PC-9 (cell line): Measurements from ENCODE around the gene LOXL4. TPM values are rescaled to one million over a fixed set of nuclear protein-coding genes. Genes with fewer than 3 reads are reported as not detected.

Source experiments
- BruUV-seq: library from RNA; stranded (reverse); fragments of 400-500 nt; replicated peaks from 2 replicates; lab custom pipeline; 2021; lab: Mats Ljungman, UMichigan
- CTCF ChIA-PET: fragments of 300-600 bp; sonication (Branson Sonifier 250); formaldehyde crosslinking; loops from one replicate; lab custom pipeline; 2022; ENCODE audit warnings: antibody characterized with exemption; lab: Charles Lee
- POLR2A ChIA-PET: fragments of 300-600 bp; sonication (Branson Sonifier 250); formaldehyde crosslinking; loops from one replicate; lab custom pipeline; 2022; ENCODE audit warnings: antibody characterized with exemption; ENCODE audit not compliant: unreplicated experiment; lab: Charles Lee
- DNase-seq, 2 experiments: peaks; one replicate each; pipeline versions ENCODE4 v3.0.0 to v3.0.0-alpha.2; 2015 to 2022; ENCODE audit warnings: mixed read lengths in 1 of 2
- H2AFZ ChIP-seq: fragments of 200-600 bp; sonication (generic); 2 replicates; pipeline ENCODE4 v1.8.1; 2017; ENCODE audit warnings: antibody characterized with exemption
- H3F3A ChIP-seq: fragments of 200-600 bp; sonication (generic); 2 replicates; pipeline ENCODE4 v1.8.1; 2017; ENCODE audit warnings: antibody characterized with exemption, mild to moderate bottlenecking, low read depth; ENCODE audit not compliant: insufficient read depth
- H3K27ac ChIP-seq: fragments of 200-600 bp; sonication (generic); 2 replicates; pipeline ENCODE4 v1.6.1; 2016; ENCODE audit warnings: mixed run types
- H3K27me3 ChIP-seq: fragments of 200-600 bp; sonication (generic); 2 replicates; pipeline ENCODE4 v1.6.1; 2016; ENCODE audit warnings: low read depth, mixed run types; ENCODE audit not compliant: insufficient read depth
- H3K36me3 ChIP-seq: fragments of 200-600 bp; sonication (generic); 2 replicates; pipeline ENCODE4 v1.6.1; 2016; ENCODE audit warnings: low read depth, mixed run types
- H3K4me1 ChIP-seq: fragments of 200-600 bp; sonication (generic); replicated peaks from 2 replicates; pipeline ENCODE4 v1.6.1; 2016; ENCODE audit warnings: mixed run types; ENCODE audit not compliant: insufficient read depth
- H3K4me2 ChIP-seq: fragments of 200-600 bp; sonication (generic); 2 replicates; pipeline ENCODE4 v1.6.1; 2017; ENCODE audit warnings: mixed run types
- H3K4me3 ChIP-seq: fragments of 200-600 bp; sonication (generic); 2 replicates; pipeline ENCODE4 v1.6.1; 2016; ENCODE audit warnings: mixed run types
- H3K79me2 ChIP-seq: fragments of 200-600 bp; sonication (generic); 2 replicates; pipeline ENCODE4 v1.6.1; 2017; ENCODE audit warnings: low read depth, mixed run types
- H3K9me2 ChIP-seq: fragments of 200-600 bp; sonication (generic); 2 replicates; pipeline ENCODE4 v1.8.1; 2017; ENCODE audit warnings: mild to moderate bottlenecking; ENCODE audit not compliant: insufficient read depth
- H3K9me3 ChIP-seq: fragments of 200-600 bp; sonication (generic); 2 replicates; pipeline ENCODE4 v1.8.1; 2016; ENCODE audit warnings: low read depth; ENCODE audit not compliant: insufficient read depth
- H4K20me1 ChIP-seq: fragments of 200-600 bp; sonication (generic); 2 replicates; pipeline ENCODE4 v1.8.1; 2017; ENCODE audit not compliant: insufficient read depth
- CTCF ChIP-seq: fragments of 200-600 bp; sonication (generic); conservative IDR thresholded peaks from 2 replicates; pipeline ENCODE4 v1.6.1; 2017; ENCODE audit warnings: mixed run types, antibody characterized with exemption, mild to moderate bottlenecking, moderate library complexity
- EZH2 ChIP-seq: fragments of 200-600 bp; sonication (generic); IDR thresholded peaks from 2 replicates; pipeline ENCODE4 v1.8.0; 2017; ENCODE audit warnings: antibody characterized with exemption, low read depth
- intact Hi-C: fragments of 100-400 bp; cut with micrococcal nuclease; formaldehyde crosslinking; loops from one replicate; pipeline ENCODE4 v1.10.0; 2022; ENCODE audit not compliant: unreplicated experiment
- total RNA-seq: library from RNA; stranded (reverse); gene quantifications from 2 replicates; pipeline ENCODE4 v1.2.3, GENCODE V29; 2021

LOXL4 gene
- total RNA-seq, 1 experiment from 2014 or later, result 3.5 TPM

GRCh38 chr10:98287321-98287720, 19.3 kb upstream of the LOXL4 start:
- POLR2A ChIA-PET, result no interaction called here
- no peaks in the 10 kb centered on the region for H3K36me3 ChIP-seq
- no peak overlapping the region for H2AFZ ChIP-seq
- no peaks in the 10 kb centered on the region for H3K79me2 ChIP-seq
- no peak for DNase-seq
- TF ChIP-seq CTCF, result no peak
- no peak for TF ChIP-seq EZH2
- H4K20me1 ChIP-seq, result no peaks in the 10 kb centered on the region
- no peak overlapping the region for H3K27ac ChIP-seq
- H3K9me2 ChIP-seq, result no peaks in the 10 kb centered on the region
- peaks cover 11% of the 10 kb centered on the region for H3K4me1 ChIP-seq
- H3K9me3 ChIP-seq, result no peaks in the 10 kb centered on the region
- H3K4me2 ChIP-seq, result no peak overlapping the region
- CTCF ChIA-PET, result no interaction called here
- BruUV-seq, result no TSS peak
- intact Hi-C loops, result no loop called here
- no peaks in the 10 kb centered on the region for H3F3A ChIP-seq
- H3K4me3 ChIP-seq, result no peak overlapping the region
- H3K27me3 ChIP-seq, result no peaks in the 10 kb centered on the region

GRCh38 chr10:98286419-98286818, 18.4 kb upstream of the LOXL4 start:
- ChIA-PET POLR2A (no interaction called here), CTCF (no interaction called here)
- Histone ChIP-seq H3K4me2 (no peak overlapping the region), H3F3A (no peaks in the 10 kb centered on the region), H3K4me1 (peaks cover 2% of the 10 kb centered on the region), H2AFZ (no peak overlapping the region), H4K20me1 (no peaks in the 10 kb centered on the region), H3K27ac (no peak overlapping the region), H3K9me3 (no peaks in the 10 kb centered on the region), H3K9me2 (no peaks in the 10 kb centered on the region), H3K36me3 (no peaks in the 10 kb centered on the region), H3K4me3 (no peak overlapping the region), H3K27me3 (no peaks in the 10 kb centered on the region), H3K79me2 (no peaks in the 10 kb centered on the region)
- no peak for DNase-seq
- intact Hi-C loops, result no loop called here
- no TSS peak for BruUV-seq
- TF ChIP-seq EZH2 (no peak), CTCF (no peak)

- no peak overlapping the region for H2AFZ ChIP-seq
- H3K27me3 ChIP-seq, result no peaks in the 10 kb centered on the region
- no peaks in the 10 kb centered on the region for H3F3A ChIP-seq
- H3K4me3 ChIP-seq, result no peak overlapping the region
- no peaks in the 10 kb centered on the region for H3K4me1 ChIP-seq
- intact Hi-C loops, result no loop called here
- ChIA-PET CTCF (no interaction called here), POLR2A (no interaction called here)
- no peaks in the 10 kb centered on the region for H3K9me2 ChIP-seq
- no peaks in the 10 kb centered on the region for H3K9me3 ChIP-seq
- no peak overlapping the region for H3K27ac ChIP-seq
- TF ChIP-seq CTCF, result no peak
- no peak for TF ChIP-seq EZH2
- H3K36me3 ChIP-seq, result no peaks in the 10 kb centered on the region
- no TSS peak for BruUV-seq
- no peak overlapping the region for H3K4me2 ChIP-seq
- DNase-seq, result no peak
- H4K20me1 ChIP-seq, result no peaks in the 10 kb centered on the region
- H3K79me2 ChIP-seq, result no peaks in the 10 kb centered on the region
These were observed 17.4 kb upstream of the LOXL4 start for GRCh38 chr10:98285416-98285815.
